ENCODE data around the gene R3HCC1L.

GRCh38 chr10:98172073-98172472, 37.6 kb downstream of the R3HCC1L start:
- TF ChIP-seq CTCF (IDR thresholded peaks at IDR 0.05): no peak
- no peak for TF ChIP-seq POLR2A (IDR thresholded peaks at IDR 0.05)

Data from breast epithelium (tissue), 3 donors.